Measurements from ENCODE around the gene ARHGEF37.
"Not testable (repeated sequence)": the region's sequence is repeated elsewhere in the genome, so short reads cannot be mapped to it uniquely, and the experiment has no call there.

Gene ARHGEF37

GRCh38 chr5:149564542-149565140, 16.7 kb upstream of the ARHGEF37 start:
- peak; percentile 84 for DNase-seq

DNA sequence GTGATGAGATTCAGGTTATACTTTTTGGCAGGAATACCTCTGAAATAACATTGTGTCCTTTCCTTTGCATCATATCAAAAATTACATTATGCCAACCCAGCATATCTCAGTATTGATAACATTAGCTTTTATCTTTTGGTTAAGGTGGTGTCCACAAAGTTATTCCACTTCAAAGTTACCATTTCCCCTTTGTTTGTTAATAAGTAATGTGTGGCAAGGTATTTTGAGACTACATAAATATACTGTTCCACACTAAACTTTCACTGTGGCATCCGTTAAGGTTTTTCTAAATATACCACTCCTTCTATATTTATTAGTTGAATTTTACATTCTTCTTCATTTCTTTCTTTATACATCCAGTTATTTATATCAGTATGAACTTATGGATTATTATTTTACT, 14.1 kb upstream of the ARHGEF37 start:
- no peak for DNase-seq

DNA sequence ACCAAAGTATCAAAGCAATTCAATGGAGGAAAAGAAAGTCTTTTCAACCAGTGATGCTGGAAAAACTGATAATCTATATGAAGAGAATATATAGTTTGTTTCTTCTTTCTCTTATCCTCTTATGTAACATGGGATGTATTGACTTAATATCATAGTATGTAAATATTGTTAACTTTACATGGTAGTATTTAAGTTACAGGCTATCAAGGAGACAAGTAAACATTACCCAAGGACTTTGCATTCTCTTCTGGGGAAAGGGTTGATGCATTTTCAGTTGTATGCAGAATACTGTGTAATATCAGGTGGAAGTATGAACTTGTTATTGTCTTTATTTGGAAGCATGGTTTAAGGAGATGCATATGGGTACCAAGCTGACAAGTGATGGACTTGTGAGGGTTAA, 9.1 kb upstream of the ARHGEF37 start:
- no peak for DNase-seq

GRCh38 chr5:149572576-149573231, 8.6 kb upstream of the ARHGEF37 start:
- no peak for DNase-seq

GRCh38 chr5:149575131-149575530, 6.2 kb upstream of the ARHGEF37 start:
- DNase-seq = no peak

- DNase-seq = no peak
Measured at GRCh38 chr5:149576021-149576420, 5.3 kb upstream of the ARHGEF37 start.

DNA sequence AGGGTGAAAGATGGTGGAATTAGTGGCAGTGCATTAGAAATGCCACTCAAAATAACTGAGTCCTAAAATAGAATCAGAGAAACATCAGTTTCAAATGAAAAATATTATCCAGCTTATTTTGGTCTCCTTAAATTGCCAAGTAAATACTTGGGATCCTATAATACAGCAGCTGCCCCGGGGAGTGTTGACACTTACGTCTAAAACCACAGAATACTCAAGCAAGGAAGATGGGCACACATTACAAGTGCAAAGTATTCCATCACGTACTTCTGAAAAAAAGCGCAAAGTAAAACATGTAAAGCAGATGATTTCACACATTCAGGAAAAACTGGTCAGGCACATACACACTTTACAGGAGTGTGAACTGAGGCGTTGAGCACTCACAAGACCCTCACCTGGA, 2.4 kb upstream of the ARHGEF37 start:
- DNase-seq = no peak

- no peak for DNase-seq
Measured at GRCh38 chr5:149580808-149581191, 498 bp upstream of the ARHGEF37 start.

DNA sequence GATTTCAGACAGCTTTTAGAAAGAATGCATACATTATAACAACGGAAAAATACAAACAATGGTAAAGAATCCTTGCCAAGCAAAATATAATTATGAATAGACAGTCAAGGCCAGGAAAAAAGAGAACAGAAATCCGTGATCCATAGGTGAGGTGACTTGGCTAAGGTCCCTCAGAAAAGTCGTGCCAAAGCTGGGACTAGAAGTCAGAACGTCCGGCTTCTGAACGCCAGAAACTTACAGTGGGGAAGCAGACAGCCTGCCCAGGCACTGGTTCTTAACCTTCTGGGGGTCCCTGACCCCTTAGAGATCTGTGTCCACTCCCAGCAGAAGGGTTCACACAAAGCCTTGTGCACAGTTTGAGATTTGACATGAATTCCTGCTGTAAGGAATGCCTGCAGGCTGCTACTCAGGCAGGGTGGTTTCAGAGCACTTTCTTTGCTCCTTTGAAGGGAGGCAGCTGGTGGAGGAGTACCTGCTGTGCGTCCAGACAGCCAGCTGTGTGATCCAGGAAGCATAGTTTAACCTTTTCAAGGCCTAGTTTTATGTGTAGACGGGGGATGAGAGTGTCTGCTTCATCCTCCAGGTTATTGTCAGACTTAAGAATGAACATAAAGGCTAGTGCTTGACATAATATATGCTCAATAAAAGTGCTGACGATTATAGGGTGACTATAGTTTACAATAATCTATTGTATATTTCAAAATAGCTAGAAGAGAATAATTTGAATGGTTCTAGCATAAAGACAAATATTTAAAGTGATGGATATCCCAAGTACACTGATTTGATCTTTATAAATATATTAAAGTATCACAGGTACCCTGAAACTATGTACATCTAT, 852 bp downstream of the ARHGEF37 start:
- DNase-seq = no peak

DNA sequence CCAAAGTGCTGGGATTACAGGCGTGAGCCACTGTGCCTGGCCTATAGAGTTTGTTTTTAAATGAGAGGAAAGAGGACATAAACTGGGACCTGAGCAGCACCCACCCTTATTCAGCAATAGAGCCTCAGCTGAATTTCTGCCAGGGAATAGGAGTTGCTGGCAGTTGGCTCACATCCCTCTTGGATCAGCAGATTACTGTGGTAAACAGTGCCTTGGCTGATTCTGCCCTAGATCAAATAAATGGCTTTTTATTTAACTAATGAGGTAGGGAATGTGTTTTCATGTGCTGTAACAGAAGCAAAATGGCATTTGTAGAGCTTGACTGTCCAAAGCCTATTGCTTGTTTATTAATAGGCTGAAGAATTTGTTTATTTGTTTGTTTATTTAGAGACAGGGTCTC, 2.1 kb downstream of the ARHGEF37 start:
- DNase-seq = no peak

- DNase-seq = no peak
Measured at GRCh38 chr5:149584121-149584520, 2.8 kb downstream of the ARHGEF37 start.

DNA sequence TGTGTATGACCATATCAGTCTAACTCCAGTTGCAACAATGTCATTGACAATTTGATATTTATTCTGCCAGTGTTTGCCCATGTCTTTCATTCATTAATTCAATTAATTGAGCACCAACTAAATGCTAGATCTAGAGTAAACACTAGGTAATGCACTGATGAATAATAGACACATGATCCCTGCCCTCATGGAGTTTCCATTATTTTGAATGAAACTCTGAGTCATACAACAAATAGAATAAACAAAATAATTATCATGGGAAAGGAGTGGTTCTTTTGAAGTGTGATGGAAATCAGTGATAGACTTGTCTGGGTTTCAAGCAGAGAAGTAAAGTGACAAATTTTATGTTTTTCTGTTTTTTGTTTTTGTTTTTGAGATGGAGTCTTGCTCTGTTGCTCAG, 4.6 kb downstream of the ARHGEF37 start:
- no peak for DNase-seq

- DNase-seq = no peak
Measured at GRCh38 chr5:149586708-149587318, 5.5 kb downstream of the ARHGEF37 start.

- DNase-seq = no peak
Measured at GRCh38 chr5:149588936-149589335, 7.6 kb downstream of the ARHGEF37 start.

DNA sequence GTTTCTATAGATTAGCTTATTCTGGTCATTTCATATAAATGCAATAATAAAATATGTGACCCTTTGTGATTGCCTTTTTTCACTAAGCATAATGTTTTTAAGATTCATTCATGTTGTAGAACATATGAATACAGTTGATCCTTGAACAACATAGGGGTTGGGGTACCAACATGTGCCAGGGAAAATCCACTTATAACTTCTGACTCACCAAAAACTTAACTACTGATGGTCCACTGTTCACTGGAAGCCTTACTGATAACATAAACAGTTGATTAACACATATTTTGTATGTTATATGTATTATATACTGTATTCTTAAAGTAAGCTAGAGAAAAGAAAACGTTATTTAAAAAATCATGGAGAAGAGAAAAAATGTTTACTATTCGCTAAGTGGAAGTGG, 12.1 kb downstream of the ARHGEF37 start:
- DNase-seq = no peak

DNA sequence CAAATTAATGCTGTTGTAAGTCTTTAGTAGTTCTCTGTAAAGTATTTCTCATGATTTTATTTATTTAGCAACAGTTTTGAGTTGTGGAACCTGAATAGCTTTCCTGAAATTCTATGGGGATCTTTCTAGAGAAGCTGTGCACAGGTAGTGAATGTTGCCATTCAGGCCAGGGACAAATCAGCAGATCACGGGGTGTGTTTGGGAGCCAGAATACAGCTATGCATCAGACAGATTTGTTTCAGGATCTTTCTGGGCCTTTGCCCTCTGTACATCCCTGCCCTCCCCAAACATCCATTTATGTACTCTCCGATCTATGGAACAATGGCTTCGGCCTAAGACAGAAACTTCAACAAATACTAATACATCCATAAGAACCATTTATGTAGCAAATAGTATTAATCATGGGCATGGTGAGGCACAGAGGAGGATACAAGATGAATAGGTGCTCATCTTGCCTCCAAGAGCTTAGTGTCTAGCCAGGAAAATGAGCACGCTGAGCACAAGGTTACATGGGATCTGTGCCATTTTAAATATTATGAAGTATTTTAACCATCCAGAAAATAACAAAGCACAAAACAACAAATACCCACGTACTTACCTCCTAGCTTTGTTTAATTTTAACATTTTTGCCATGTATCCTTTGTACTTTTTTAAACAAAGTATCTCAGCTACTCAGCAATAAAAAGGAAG, 13.1 kb downstream of the ARHGEF37 start:
- no peak for DNase-seq

GRCh38 chr5:149595105-149595504, 13.8 kb downstream of the ARHGEF37 start:
- peak; percentile 28 for DNase-seq

- no peak for DNase-seq
Measured at GRCh38 chr5:149596712-149597111, 15.4 kb downstream of the ARHGEF37 start.

DNA sequence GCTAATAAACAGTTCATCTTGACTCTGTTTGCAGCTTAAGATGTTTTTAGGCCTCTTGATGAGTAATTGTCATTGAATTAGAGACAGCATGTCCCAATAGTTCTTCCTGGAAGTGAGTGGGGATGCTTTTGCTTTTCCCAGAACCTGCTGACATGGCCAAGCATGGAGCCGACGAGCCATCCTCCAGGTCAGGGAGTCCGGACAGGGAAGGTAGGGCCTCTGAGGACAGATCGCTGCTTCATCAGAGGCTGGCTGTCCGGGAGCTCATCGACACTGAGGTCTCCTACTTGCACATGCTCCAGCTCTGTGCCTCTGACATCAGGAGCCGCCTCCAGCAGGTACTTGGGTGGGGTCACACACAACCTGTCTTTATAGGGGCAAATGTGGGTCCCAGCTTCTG, 16.3 kb downstream of the ARHGEF37 start:
- no peak for DNase-seq

DNA sequence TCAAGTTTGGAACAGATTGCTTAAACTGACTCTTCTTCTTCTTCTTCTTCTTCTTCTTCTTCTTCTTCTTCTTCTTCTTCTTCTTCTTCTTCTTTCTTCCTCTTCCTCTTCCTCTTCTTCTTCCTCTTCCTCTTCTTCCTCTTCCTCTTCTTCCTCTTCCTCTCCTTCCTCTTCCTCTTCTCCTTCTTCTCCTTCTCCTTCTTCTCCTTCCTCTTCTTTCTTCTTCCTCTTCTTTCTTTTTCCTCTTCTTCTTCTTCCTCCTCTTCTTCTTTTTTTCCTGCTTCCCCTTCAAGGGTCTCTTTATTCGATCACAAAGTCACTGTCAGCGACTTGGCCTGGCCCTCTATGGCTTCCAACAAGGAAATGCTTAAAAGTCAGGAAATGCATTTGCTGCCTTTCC, 16.9 kb downstream of the ARHGEF37 start:
- DNase-seq = not testable (repeated sequence)

DNA sequence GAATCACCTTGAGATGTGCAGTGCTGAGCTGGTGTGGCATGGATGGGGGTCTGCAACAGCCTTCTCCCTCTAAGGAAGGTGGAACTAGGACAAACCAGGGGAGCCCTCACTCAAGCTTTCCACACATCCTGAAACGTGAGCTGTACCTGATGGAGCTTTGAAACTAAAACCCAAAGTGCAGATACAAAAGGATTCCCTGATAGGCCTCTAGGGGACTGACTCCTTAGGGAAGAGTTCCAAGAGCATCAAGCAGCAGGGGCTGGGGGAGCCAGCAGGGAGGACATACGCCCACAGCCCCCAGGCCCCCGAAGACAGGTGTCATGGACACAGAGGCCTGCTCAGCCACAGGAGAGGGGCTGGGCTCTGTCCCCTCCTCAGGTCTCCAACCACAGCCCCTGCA, 17.7 kb downstream of the ARHGEF37 start:
- DNase-seq = no peak

GRCh38 chr5:149599375-149599774, 18.1 kb downstream of the ARHGEF37 start:
- no peak for DNase-seq

DNA sequence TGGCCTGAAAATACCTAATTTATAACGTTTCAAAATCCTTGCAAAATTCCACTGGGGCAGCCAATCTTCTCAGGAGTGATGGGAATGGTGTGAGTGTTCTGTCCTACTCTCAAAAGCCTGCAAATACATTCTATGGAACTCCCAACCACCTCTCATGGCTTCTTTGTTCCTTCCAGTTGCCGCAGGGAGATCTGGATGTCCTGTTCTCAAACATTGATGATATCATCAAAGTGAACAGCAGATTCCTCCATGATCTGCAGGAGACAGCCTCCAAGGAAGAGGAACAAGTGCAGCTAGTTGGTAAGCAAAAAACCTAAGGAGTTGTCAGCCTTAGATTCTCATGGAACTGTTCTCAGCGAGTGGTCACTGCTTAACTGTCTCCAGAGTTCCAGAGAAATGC, 19.6 kb downstream of the ARHGEF37 start:
- no peak for DNase-seq

Measured in fibroblast of skin of abdomen (primary cell).